ENCODE data around the gene SPTB.

The SPTB gene

GRCh38 chr14:64856529-64857445 lies 22.9 kb downstream of the SPTB start:
- H3K4me3 ChIP-seq, result no peak overlapping the region
- no peak overlapping the region for H3K27ac ChIP-seq

GRCh38 chr14:64855721-64856528 lies 23.8 kb downstream of the SPTB start:
- Histone ChIP-seq H3K27ac (no peak overlapping the region), H3K4me3 (no peak overlapping the region)

- H3K27ac ChIP-seq, result no peak overlapping the region
- no peak overlapping the region for H3K4me3 ChIP-seq
These were observed 29.2 kb downstream of the SPTB start for GRCh38 chr14:64850369-64851137.

- no peak overlapping the region for H3K27ac ChIP-seq
These were observed 29.8 kb downstream of the SPTB start for GRCh38 chr14:64849940-64850339.

GRCh38 chr14:64848239-64848638 lies 31.5 kb downstream of the SPTB start:
- H3K27ac ChIP-seq, result no peak overlapping the region
- no peak overlapping the region for H3K4me3 ChIP-seq

More at GRCh38 chr14:64849940-64850339, 29.8 kb downstream of the SPTB start:
- H3K4me3 ChIP-seq, result no peak overlapping the region

- Histone ChIP-seq H3K4me3 (no peak overlapping the region), H3K27ac (no peak overlapping the region)
These were observed 33.4 kb downstream of the SPTB start for GRCh38 chr14:64846319-64846718.

- H3K27ac ChIP-seq, result no peak overlapping the region
These were observed 33.8 kb downstream of the SPTB start for GRCh38 chr14:64845878-64846277.

GRCh38 chr14:64844969-64845536 lies 34.7 kb downstream of the SPTB start:
- Histone ChIP-seq H3K4me3 (no peak overlapping the region), H3K27ac (no peak overlapping the region)

More at GRCh38 chr14:64845878-64846277, 33.8 kb downstream of the SPTB start:
- no peak overlapping the region for H3K4me3 ChIP-seq

GRCh38 chr14:64844272-64844671 lies 35.4 kb downstream of the SPTB start:
- Histone ChIP-seq H3K27ac (no peak overlapping the region), H3K4me3 (no peak overlapping the region)

- H3K4me3 ChIP-seq, result no peak overlapping the region
- H3K27ac ChIP-seq, result no peak overlapping the region
These were observed 36.2 kb downstream of the SPTB start for GRCh38 chr14:64843548-64843947.

GRCh38 chr14:64841772-64842750 lies 37.6 kb downstream of the SPTB start:
- no peak overlapping the region for H3K4me3 ChIP-seq
- no peak overlapping the region for H3K27ac ChIP-seq

- H3K27ac ChIP-seq, result no peak overlapping the region
These were observed 38.5 kb downstream of the SPTB start for GRCh38 chr14:64841121-64841651.

GRCh38 chr14:64838656-64839055 lies 41.1 kb downstream of the SPTB start:
- H3K27ac ChIP-seq, result no peak overlapping the region

More at GRCh38 chr14:64841121-64841651, 38.5 kb downstream of the SPTB start:
- H3K4me3 ChIP-seq, result no peak overlapping the region

GRCh38 chr14:64835431-64835830 lies 44.3 kb downstream of the SPTB start:
- H3K27ac ChIP-seq, result no peak overlapping the region
- no peak overlapping the region for H3K4me3 ChIP-seq

More at GRCh38 chr14:64838656-64839055, 41.1 kb downstream of the SPTB start:
- H3K4me3 ChIP-seq, result no peak overlapping the region

GRCh38 chr14:64834965-64835364 lies 44.7 kb downstream of the SPTB start:
- Histone ChIP-seq H3K4me3 (no peak overlapping the region), H3K27ac (no peak overlapping the region)

GRCh38 chr14:64831419-64831818 lies 48.3 kb downstream of the SPTB start:
- H3K27ac ChIP-seq, result no peak overlapping the region

GRCh38 chr14:64830961-64831360 lies 48.7 kb downstream of the SPTB start:
- H3K4me3 ChIP-seq, result no peak overlapping the region
- no peak overlapping the region for H3K27ac ChIP-seq

More at GRCh38 chr14:64831419-64831818, 48.3 kb downstream of the SPTB start:
- H3K4me3 ChIP-seq, result no peak overlapping the region

- Histone ChIP-seq H3K27ac (no peak overlapping the region), H3K4me3 (no peak overlapping the region)
These were observed 51.6 kb downstream of the SPTB start for GRCh38 chr14:64828071-64828470.

All from skin epidermis (tissue), 12 donors.